Activated naive CD8-positive, alpha-beta T cell (primary cell): ENCODE results near the gene MAK.
A peak's percentile ranks its signal among the peaks of the same experiment; 100 is the strongest.
"Not testable (repeated sequence)": the region's sequence is repeated elsewhere in the genome, so short reads cannot be mapped to it uniquely, and the experiment has no call there.

ENCODE experiments used
- H3K27ac Mint-ChIP-seq: one replicate; pipeline ENCODE4 v1.8.0; 2021; ENCODE audit warnings: mixed read lengths
- H3K27me3 Mint-ChIP-seq: one replicate; pipeline ENCODE4 v1.8.0; 2021; ENCODE audit warnings: mixed read lengths
- H3K36me3 Mint-ChIP-seq: one replicate; pipeline ENCODE4 v1.8.0; 2021; ENCODE audit warnings: mixed read lengths
- H3K4me1 Mint-ChIP-seq: one replicate; pipeline ENCODE4 v1.8.0; 2021; ENCODE audit warnings: low read depth, mixed read lengths
- H3K4me3 Mint-ChIP-seq: one replicate; pipeline ENCODE4 v1.8.0; 2021; ENCODE audit warnings: mild to moderate bottlenecking, mixed read lengths
- H3K9me3 Mint-ChIP-seq: one replicate; pipeline ENCODE4 v1.8.0; 2021; ENCODE audit warnings: low read depth, mixed read lengths

The MAK gene

DNA sequence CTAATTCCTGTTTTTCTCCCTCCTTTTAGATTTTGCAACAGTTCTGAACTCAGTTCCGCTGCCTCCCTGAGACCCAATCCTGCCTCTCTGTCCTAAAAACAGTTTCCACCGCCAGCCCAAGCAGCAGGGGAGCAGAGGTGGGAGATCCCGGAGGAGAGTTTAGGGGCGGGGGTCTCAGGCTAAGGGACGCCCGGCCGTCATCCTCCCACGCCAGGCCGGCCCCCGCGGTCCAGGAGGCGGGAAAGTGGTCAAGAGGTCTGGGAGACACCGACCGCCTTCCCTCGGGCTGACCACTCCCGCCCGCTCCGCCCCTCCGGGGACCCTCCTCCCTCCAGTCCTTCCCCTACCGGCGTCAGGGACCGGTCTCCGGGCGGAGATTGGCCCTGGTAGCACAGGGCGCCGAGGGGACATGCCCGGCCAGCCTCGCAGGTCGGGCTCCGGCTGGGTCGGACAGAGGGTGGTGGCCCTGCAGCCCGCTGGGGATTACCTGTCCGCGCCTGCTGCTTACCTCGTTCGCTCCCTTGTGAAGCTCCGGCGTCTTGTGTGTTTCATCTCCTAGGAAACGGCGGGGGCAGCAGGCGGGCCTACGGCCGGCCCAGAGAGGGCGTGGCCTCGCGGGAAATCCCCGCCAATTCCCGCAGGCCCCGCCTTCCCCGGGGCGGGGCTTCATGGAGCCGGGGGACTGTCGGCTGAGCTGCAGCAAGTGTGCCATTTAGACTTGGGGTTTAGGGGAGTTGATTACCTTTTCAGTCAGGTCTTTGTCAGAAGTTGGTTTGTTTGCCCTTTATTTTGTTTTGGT is at the start of gene MAK:
MAK (minus strand) TSS at position 545 of the 799 bp plus-strand sequence. CDS start 7,891 bp downstream, outside the sequence.
- Mint-ChIP-seq H3K36me3 (peaks cover 6% of the 10 kb centered on the region), H3K27ac (peak within 1 kb of the TSS; percentile 74), H3K4me3 (peak within 1 kb of the TSS; percentile 82), H3K9me3 (no peaks in the 10 kb centered on the region), H3K27me3 (peaks cover 42% of the 10 kb centered on the region), H3K4me1 (peaks cover 18% of the 10 kb centered on the region)

GRCh38 chr6:10886691-10887502 is 48.6 kb upstream of the MAK start, which contains the start of gene SYCP2L:
Gene SYCP2L, plus strand, starts transcription at chr6:10887052. Its CDS starts 75 bp downstream, at chr6:10887127.
- H3K36me3 Mint-ChIP-seq = no peaks in the 10 kb centered on the region
- H3K27me3 Mint-ChIP-seq = peaks cover 47% of the 10 kb centered on the region
- peaks cover 15% of the 10 kb centered on the region for H3K4me1 Mint-ChIP-seq
- H3K9me3 Mint-ChIP-seq = no peaks in the 10 kb centered on the region
- H3K4me3 Mint-ChIP-seq = peak within 1 kb of the TSS; percentile 76
- no peak within 1 kb of the TSS for H3K27ac Mint-ChIP-seq

GRCh38 chr6:10886365-10886690 is 48.0 kb upstream of the MAK start:
- not testable (repeated sequence) for H3K9me3 Mint-ChIP-seq, H3K36me3 Mint-ChIP-seq, H3K27ac Mint-ChIP-seq
- Mint-ChIP-seq H3K4me1 (peaks cover 19% of the 10 kb centered on the region), H3K27me3 (peaks cover 43% of the 10 kb centered on the region), H3K4me3 (peak overlapping the region; percentile 76)

DNA sequence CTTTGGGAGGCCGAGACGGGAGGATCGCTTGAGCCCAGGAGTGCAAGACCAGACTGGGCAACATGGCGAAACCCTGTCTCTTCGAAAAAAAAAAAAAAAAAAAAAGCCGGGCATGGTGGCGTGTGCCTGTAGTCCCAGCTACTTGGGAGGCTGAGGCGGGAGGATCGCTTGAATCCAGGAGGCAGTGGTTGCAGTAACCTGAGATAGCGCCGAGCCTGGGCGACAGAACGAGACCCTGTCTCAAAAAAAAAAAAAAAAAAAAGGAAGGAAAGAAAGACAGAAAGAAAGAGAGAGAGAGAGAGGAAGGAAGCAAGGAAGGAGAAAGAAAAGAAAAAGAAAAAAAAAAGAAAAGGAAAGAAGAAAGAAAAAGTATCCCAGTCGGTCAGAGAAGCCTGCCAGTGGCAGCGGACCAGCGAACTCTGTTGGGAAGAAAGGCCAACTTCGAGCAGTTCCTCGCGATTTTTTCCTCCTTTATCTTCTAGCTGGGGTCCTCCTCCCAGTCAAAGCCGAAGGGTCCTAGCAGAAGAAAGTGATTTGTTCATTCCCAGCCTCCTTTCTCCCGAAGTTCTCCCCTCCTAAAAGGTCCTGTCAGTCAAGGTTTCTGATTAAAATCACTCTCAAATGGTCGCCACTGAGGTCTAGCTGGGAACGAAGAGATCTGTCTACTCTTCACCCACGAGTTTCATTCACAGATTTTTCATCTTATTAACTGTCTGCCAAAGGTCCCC is 46.1 kb upstream of the MAK start:
- Mint-ChIP-seq H3K4me3 (no peak overlapping the region), H3K27me3 (peaks cover 41% of the 10 kb centered on the region), H3K36me3 (no peaks in the 10 kb centered on the region), H3K4me1 (peaks cover 19% of the 10 kb centered on the region), H3K27ac (no peak overlapping the region), H3K9me3 (no peaks in the 10 kb centered on the region)

DNA sequence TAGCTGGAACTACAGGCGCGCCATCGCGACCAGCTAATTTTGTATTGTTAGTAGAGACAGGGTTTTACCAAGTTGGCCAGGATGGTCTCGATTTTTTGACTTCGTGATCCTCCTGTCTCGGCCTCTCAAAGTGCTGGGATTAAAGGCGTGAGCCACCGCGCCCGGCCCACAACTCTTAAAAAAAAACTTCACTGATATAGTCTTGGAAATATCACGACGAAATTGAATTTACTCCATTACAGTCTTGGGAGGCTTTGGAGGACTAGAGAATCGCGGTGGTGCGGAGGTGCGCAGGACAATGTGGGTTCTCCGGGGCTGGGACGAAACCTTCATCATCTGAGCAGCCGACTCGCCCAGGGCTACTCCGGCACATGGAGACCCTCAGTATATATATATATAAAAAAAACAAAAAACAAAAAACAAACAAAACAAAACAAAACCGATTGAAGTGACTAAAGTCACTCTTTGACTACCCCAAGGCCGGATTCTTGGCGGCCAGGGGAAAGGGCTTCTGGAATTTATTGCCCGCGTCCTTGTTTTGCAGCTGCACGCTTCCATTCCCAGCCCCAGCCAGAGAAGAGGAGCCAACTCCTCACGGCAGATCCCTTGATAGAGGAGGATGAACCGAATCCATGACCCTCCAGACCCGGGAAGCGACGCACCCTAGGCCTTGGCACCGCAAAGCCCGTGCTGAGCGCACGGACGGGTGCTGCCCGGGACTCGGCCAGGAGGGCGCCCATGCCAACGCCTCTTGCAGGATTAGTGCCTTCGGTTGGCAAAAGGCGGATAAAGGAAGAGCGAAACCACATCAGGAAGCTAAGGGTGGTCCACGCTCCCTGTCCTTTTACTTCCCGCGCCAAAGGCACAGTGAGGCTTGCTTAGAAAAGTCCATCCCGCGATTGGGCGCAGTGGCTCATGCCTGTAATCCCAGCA is 45.2 kb upstream of the MAK start:
- Mint-ChIP-seq H3K4me1 (peaks cover 19% of the 10 kb centered on the region), H3K9me3 (no peaks in the 10 kb centered on the region), H3K36me3 (no peaks in the 10 kb centered on the region), H3K4me3 (no peak overlapping the region), H3K27me3 (peaks cover 37% of the 10 kb centered on the region), H3K27ac (no peak overlapping the region)

DNA sequence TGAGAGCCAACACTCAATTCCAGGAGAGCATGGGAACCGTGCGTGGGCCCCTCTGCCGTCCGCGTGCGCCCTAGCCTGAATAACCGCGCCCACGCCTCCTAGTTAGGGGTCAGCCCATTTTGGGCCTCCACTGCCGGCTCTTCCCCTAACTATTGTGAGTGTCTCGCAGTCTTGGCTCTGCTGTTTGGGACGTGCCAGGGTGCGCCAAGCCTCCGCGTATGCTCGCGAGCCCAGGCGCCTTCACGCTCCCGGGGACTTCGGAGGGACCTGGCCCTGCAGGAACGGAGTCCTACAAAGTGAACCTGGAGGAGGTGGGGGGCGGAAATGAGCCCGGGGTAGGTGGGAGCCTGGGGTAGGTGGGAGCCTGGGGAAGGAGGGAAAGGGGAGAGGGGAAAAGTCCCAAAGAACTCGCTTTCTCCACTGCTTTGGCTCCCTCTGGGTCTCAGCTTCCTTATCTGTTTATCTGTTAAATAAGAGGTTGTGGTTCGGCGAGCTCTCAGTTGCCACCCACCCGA is 44.4 kb upstream of the MAK start:
- no peaks in the 10 kb centered on the region for H3K9me3 Mint-ChIP-seq
- no peaks in the 10 kb centered on the region for H3K36me3 Mint-ChIP-seq
- H3K27me3 Mint-ChIP-seq = peaks cover 32% of the 10 kb centered on the region
- H3K27ac Mint-ChIP-seq = no peak overlapping the region
- peaks cover 17% of the 10 kb centered on the region for H3K4me1 Mint-ChIP-seq
- H3K4me3 Mint-ChIP-seq = peak overlapping the region; percentile 42

GRCh38 chr6:10882253-10882630 is 43.9 kb upstream of the MAK start:
- not testable (repeated sequence) for H3K4me3 Mint-ChIP-seq, H3K36me3 Mint-ChIP-seq, H3K9me3 Mint-ChIP-seq, H3K27ac Mint-ChIP-seq
- Mint-ChIP-seq H3K27me3 (peaks cover 29% of the 10 kb centered on the region), H3K4me1 (peaks cover 15% of the 10 kb centered on the region)

- peaks cover 21% of the 10 kb centered on the region for H3K27me3 Mint-ChIP-seq
- no peak overlapping the region for H3K4me3 Mint-ChIP-seq
- no peak overlapping the region for H3K27ac Mint-ChIP-seq
- no peaks in the 10 kb centered on the region for H3K36me3 Mint-ChIP-seq
- no peaks in the 10 kb centered on the region for H3K9me3 Mint-ChIP-seq
- peaks cover 12% of the 10 kb centered on the region for H3K4me1 Mint-ChIP-seq
Measured at GRCh38 chr6:10880366-10880765, 42.0 kb upstream of the MAK start.

DNA sequence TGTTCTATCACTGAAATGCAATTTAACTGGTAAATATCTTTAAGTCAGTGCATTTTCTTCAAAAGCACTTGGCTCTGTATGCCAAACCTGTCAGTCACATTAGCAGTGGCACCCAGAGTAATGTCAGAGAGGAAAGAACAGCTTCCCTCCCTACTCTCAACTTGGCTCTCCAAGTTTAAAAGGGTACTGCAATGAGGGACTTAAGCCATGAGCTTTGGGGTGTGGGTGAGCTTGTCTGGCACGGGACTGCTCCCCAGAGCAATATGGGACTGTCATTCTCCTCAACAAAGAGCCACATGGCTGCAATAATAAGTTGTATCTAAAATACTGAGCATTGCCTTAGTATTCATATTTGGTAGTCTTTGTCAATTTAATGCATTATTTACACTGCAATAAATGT is 39.5 kb upstream of the MAK start:
- H3K9me3 Mint-ChIP-seq = no peaks in the 10 kb centered on the region
- H3K27me3 Mint-ChIP-seq = peaks cover 13% of the 10 kb centered on the region
- no peak overlapping the region for H3K27ac Mint-ChIP-seq
- no peak overlapping the region for H3K4me3 Mint-ChIP-seq
- peaks cover 5% of the 10 kb centered on the region for H3K4me1 Mint-ChIP-seq
- H3K36me3 Mint-ChIP-seq = no peaks in the 10 kb centered on the region

- H3K27me3 Mint-ChIP-seq = peaks cover 11% of the 10 kb centered on the region
- no peaks in the 10 kb centered on the region for H3K36me3 Mint-ChIP-seq
- peaks cover 3% of the 10 kb centered on the region for H3K4me1 Mint-ChIP-seq
- no peaks in the 10 kb centered on the region for H3K9me3 Mint-ChIP-seq
- no peak overlapping the region for H3K27ac Mint-ChIP-seq
- H3K4me3 Mint-ChIP-seq = no peak overlapping the region
Measured at GRCh38 chr6:10877012-10877411, 38.7 kb upstream of the MAK start.

DNA sequence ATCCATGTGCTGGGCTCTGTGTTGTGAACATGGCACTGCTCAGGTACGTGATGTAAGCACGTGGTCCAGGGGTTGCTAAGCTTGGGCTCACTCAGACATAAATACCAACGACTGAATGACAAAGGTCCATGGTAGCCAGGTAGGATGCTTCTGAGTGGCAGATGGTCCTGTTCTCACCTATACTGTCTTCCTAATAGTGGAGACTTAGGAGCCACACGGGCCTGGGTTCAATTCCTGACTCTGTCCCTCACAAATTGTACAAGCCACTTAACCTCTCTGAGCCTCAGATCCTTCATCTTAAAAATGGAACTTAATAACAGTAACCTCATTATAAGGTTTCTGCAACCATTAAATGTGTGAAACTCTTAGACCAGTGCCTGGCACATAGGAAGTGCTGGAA is 36.7 kb upstream of the MAK start:
- Mint-ChIP-seq H3K4me1 (no peaks in the 10 kb centered on the region), H3K36me3 (no peaks in the 10 kb centered on the region), H3K9me3 (no peaks in the 10 kb centered on the region), H3K27me3 (peaks cover 8% of the 10 kb centered on the region), H3K27ac (no peak overlapping the region), H3K4me3 (no peak overlapping the region)

- no peaks in the 10 kb centered on the region for H3K4me1 Mint-ChIP-seq
- peaks cover 3% of the 10 kb centered on the region for H3K27me3 Mint-ChIP-seq
- no peaks in the 10 kb centered on the region for H3K9me3 Mint-ChIP-seq
- no peak overlapping the region for H3K27ac Mint-ChIP-seq
- no peak overlapping the region for H3K4me3 Mint-ChIP-seq
- H3K36me3 Mint-ChIP-seq = no peaks in the 10 kb centered on the region
Measured at GRCh38 chr6:10874207-10874606, 35.9 kb upstream of the MAK start.

DNA sequence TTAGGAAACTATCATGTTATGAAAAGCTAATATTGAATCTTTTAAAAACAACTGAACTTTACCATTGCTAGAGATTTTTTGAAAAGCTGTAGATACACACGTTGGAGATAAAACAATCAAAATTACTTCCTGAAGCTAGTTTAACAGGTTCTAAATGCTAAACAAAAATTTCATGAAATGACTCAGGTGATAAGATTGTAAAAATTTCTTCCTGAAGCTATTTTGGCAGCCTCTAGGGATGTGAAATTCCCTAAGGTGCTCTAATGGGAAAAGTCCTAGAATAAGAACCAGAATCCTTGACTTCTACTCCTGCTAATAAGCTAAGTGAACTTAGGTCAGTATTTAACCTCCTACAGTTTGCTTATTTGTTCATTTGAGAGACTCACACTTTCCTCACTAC is 35.0 kb upstream of the MAK start:
- peaks cover under 1% of the 10 kb centered on the region for H3K36me3 Mint-ChIP-seq
- no peaks in the 10 kb centered on the region for H3K9me3 Mint-ChIP-seq
- no peak overlapping the region for H3K27ac Mint-ChIP-seq
- H3K4me3 Mint-ChIP-seq = no peak overlapping the region
- H3K27me3 Mint-ChIP-seq = peaks cover 2% of the 10 kb centered on the region
- no peaks in the 10 kb centered on the region for H3K4me1 Mint-ChIP-seq

DNA sequence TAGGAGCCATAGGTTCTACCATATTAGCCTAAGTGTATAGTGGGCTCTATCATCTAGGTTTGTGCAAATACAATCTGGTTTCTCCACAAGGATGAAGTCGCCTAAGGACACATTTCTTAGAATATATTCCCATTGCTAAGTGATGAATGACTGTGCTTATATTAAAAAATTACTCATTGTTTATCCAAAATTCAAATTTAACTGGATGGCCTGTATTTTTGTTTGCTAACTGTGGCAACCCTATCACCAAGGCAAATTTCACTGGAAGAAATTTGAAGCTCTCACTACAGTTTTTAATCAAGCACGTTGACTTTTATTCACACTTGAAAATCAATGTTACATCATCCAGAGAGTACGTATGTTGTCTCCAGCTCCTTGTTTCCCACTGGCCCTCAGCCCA is 29.6 kb upstream of the MAK start:
- H3K4me3 Mint-ChIP-seq = no peak overlapping the region
- no peaks in the 10 kb centered on the region for H3K4me1 Mint-ChIP-seq
- H3K36me3 Mint-ChIP-seq = peaks cover 3% of the 10 kb centered on the region
- no peak overlapping the region for H3K27ac Mint-ChIP-seq
- H3K27me3 Mint-ChIP-seq = peaks cover 2% of the 10 kb centered on the region
- H3K9me3 Mint-ChIP-seq = no peaks in the 10 kb centered on the region
